NT2/D1 (cell line): Measurements from ENCODE around the gene JAKMIP2.
"Not testable (repeated sequence)": the region's sequence is repeated elsewhere in the genome, so short reads cannot be mapped to it uniquely, and the experiment has no call there.

ENCODE experiments used
- DNase-seq: peaks from one replicate; pipeline ENCODE4 v3.0.0-alpha.2; 2011; ENCODE audit warnings: low read depth, low spot score
- H3K27me3 ChIP-seq: 2 replicates; pipeline ENCODE4 v1.6.0; 2011; ENCODE audit warnings: mild to moderate bottlenecking; ENCODE audit not compliant: insufficient read length, insufficient read depth
- H3K36me3 ChIP-seq: 2 replicates; pipeline ENCODE4 v1.6.1; 2011; ENCODE audit warnings: mild to moderate bottlenecking, low read length, mixed read lengths; ENCODE audit not compliant: insufficient read depth, insufficient read length
- H3K4me1 ChIP-seq: 2 replicates; pipeline ENCODE4 v1.5.1; 2011; ENCODE audit not compliant: insufficient read depth, insufficient read length
- H3K4me3 ChIP-seq: 2 replicates; pipeline ENCODE4 v1.5.1; 2011; ENCODE audit warnings: low read depth; ENCODE audit not compliant: insufficient read length
- H3K9ac ChIP-seq: 2 replicates; pipeline ENCODE4 v1.6.0; 2011; ENCODE audit warnings: low read depth; ENCODE audit not compliant: insufficient read length
- H3K9me3 ChIP-seq: 2 replicates; pipeline ENCODE4 v1.5.1; 2011; ENCODE audit warnings: mild to moderate bottlenecking, low read length; ENCODE audit not compliant: insufficient read depth
- SUZ12 ChIP-seq: IDR thresholded peaks from 2 replicates; pipeline ENCODE4 v1.6.1; 2011; ENCODE audit not compliant: insufficient read length, insufficient read depth; ENCODE audit errors: extremely low read depth
- YY1 ChIP-seq: IDR thresholded peaks from 2 replicates; pipeline ENCODE4 v1.6.1; 2011; ENCODE audit not compliant: insufficient read length, insufficient read depth
- ZNF274 ChIP-seq: IDR thresholded peaks from 2 replicates; pipeline ENCODE4 v1.6.1; 2011; ENCODE audit warnings: mild to moderate bottlenecking, low read depth, low read length

JAKMIP2 gene

GRCh38 chr5:147560718-147561331 lies 221.7 kb downstream of the JAKMIP2 start:
- H3K36me3 ChIP-seq = no peaks in the 10 kb centered on the region
- H3K9ac ChIP-seq = no peak overlapping the region
- H3K4me3 ChIP-seq = no peak overlapping the region
- no peaks in the 10 kb centered on the region for H3K9me3 ChIP-seq
- DNase-seq = peak; percentile 52
- H3K4me1 ChIP-seq = no peaks in the 10 kb centered on the region
- no peaks in the 10 kb centered on the region for H3K27me3 ChIP-seq
- no peak for TF ChIP-seq ZNF274
- no peak for TF ChIP-seq SUZ12
- TF ChIP-seq YY1 = no peak

DNA sequence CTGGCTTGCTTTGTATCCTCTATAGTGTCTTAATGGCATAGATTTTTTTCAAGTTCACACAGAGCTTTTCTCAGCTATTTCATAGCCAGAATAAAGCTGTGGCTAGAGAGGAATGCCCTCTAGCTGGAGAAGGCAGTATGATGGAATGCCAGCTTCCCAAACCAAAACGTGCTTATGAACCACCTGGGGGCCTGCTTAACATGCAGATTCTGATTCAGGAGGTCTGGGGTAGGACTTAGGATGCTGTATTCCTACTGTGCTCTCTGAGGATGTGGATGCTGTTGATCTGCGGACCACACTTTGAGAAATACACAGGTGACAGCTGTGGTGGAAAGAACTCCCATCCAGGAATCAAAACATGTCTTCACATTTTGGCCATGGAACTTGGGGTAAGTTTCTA lies 222.8 kb downstream of the JAKMIP2 start:
- H3K36me3 ChIP-seq = no peaks in the 10 kb centered on the region
- H3K9me3 ChIP-seq = no peaks in the 10 kb centered on the region
- H3K27me3 ChIP-seq = no peaks in the 10 kb centered on the region
- no peak overlapping the region for H3K4me3 ChIP-seq
- no peak overlapping the region for H3K9ac ChIP-seq
- no peaks in the 10 kb centered on the region for H3K4me1 ChIP-seq
- TF ChIP-seq SUZ12 = no peak
- no peak for TF ChIP-seq ZNF274
- TF ChIP-seq YY1 = no peak
- DNase-seq = no peak

- no peak for DNase-seq
- H3K27me3 ChIP-seq = no peaks in the 10 kb centered on the region
- no peaks in the 10 kb centered on the region for H3K9me3 ChIP-seq
- no peak overlapping the region for H3K9ac ChIP-seq
- TF ChIP-seq YY1 = no peak
- TF ChIP-seq ZNF274 = no peak
- no peak for TF ChIP-seq SUZ12
- no peak overlapping the region for H3K4me3 ChIP-seq
- no peaks in the 10 kb centered on the region for H3K4me1 ChIP-seq
- H3K36me3 ChIP-seq = no peaks in the 10 kb centered on the region
Measured at GRCh38 chr5:147558826-147559225, 223.7 kb downstream of the JAKMIP2 start.

DNA sequence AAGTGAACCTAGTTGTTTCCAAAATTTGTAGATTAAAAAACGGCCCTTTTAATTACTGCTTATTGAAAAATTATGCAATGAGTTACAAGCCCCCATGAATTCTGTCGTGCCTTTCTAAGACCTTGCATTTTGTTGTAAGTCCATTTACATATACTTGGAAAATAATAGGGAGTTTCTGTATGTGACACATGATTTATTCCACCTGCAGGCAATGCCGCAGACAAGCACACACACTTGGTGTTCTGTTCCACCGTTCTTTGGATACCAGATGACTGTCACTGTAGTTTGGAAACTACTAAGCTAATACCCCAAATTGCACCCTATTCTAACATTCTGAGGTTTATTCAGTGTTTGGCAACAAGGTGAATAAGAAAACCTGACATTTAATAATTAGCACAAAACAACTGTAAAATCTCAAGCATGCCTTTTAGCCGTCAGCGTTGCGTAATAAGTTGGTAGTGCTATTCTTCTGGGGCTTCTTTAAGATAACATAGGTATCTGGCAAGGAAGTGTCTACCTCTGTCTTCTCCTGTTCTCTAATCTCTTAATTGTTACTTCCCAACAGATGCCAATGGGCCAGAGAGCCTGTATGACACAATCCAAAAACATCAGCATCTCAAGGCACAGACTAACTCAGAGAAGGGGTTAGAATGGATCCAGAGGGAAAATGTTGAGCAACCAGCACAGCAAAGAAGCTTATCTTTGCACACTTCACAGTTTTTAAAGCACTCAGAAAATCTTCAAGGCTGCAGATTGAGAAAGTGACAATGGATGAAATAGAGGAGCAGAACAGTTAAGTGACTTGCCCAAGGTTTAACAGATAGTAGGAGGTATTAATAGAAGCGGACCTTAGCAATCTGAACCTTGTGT lies 224.4 kb downstream of the JAKMIP2 start:
- Histone ChIP-seq H3K4me1 (no peaks in the 10 kb centered on the region), H3K27me3 (no peaks in the 10 kb centered on the region), H3K9ac (no peak overlapping the region), H3K9me3 (no peaks in the 10 kb centered on the region), H3K36me3 (no peaks in the 10 kb centered on the region), H3K4me3 (no peak overlapping the region)
- no peak for DNase-seq
- TF ChIP-seq YY1 (no peak), ZNF274 (no peak), SUZ12 (no peak)

GRCh38 chr5:147555176-147555575 lies 227.4 kb downstream of the JAKMIP2 start:
- TF ChIP-seq SUZ12 (no peak), YY1 (no peak), ZNF274 (no peak)
- H3K9ac ChIP-seq = no peak overlapping the region
- no peak for DNase-seq

GRCh38 chr5:147554261-147554817 lies 228.2 kb downstream of the JAKMIP2 start:
- no peaks in the 10 kb centered on the region for H3K4me1 ChIP-seq
- no peak overlapping the region for H3K4me3 ChIP-seq
- TF ChIP-seq YY1 (no peak), ZNF274 (no peak), SUZ12 (no peak)
- H3K9me3 ChIP-seq = peaks cover 5% of the 10 kb centered on the region; the same call in 1 of the 2 replicates
- H3K27me3 ChIP-seq = no peaks in the 10 kb centered on the region
- no peaks in the 10 kb centered on the region for H3K36me3 ChIP-seq
- H3K9ac ChIP-seq = no peak overlapping the region
- no peak for DNase-seq

More at GRCh38 chr5:147555176-147555575, 227.4 kb downstream of the JAKMIP2 start:
- Histone ChIP-seq H3K4me1 (no peaks in the 10 kb centered on the region), H3K36me3 (no peaks in the 10 kb centered on the region), H3K27me3 (no peaks in the 10 kb centered on the region), H3K4me3 (no peak overlapping the region), H3K9me3 (peaks cover under 1% of the 10 kb centered on the region; the same call in 1 of the 2 replicates)

GRCh38 chr5:147553817-147554216 lies 228.7 kb downstream of the JAKMIP2 start:
- H3K4me3 ChIP-seq, H3K9ac ChIP-seq, DNase-seq, H3K9me3 ChIP-seq, H3K36me3 ChIP-seq, H3K27me3 ChIP-seq, H3K4me1 ChIP-seq: not testable (repeated sequence)
